ENCODE data around the gene HINT2.

HINT2 gene

DNA sequence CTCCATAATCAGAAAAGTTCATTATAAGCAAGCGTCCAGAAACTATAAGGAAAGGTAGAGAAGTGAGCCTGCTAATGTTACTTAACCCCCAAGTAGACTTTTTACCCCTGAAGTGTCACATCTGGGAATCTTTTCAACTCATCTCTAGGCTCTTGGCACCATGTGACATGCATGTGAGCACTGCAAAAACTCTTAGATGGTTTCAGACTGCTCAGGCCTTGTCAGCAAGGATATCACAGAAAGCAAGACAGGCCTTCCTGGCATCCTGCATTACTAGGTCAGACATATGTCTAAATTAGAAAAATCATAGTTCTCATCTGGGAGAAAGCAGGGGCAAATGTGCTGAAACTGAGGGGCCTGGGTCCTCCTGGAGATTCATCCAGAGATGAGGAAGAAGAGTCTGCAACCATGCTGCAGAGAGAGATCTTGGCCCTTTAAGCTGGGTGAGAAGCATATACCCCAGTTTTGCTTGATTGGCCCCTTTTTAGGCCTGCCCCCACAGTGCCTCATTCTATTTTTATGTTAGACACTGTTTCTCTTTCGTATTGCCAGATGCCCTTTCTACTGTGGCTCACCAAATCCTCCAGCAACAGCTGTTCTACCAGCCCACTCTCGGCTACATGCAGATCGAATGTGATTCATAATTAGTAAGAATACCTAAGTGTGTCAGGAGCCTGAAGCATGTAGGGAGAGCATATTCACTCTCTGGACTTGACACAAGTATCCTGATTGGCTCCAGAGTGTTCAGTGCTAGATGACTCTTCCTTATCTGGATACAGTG, 33.1 kb upstream of the HINT2 start:
- peak; percentile 97 for DNase-seq (ENCODE audit: low read depth)
- TF ChIP-seq CTCF (IDR thresholded peaks at IDR 0.05; ENCODE audit: insufficient read depth, low read depth, low read length, missing control alignments): no peak
- H3K4me3 ChIP-seq (ENCODE audit: low read length): no peak overlapping the region

DNA sequence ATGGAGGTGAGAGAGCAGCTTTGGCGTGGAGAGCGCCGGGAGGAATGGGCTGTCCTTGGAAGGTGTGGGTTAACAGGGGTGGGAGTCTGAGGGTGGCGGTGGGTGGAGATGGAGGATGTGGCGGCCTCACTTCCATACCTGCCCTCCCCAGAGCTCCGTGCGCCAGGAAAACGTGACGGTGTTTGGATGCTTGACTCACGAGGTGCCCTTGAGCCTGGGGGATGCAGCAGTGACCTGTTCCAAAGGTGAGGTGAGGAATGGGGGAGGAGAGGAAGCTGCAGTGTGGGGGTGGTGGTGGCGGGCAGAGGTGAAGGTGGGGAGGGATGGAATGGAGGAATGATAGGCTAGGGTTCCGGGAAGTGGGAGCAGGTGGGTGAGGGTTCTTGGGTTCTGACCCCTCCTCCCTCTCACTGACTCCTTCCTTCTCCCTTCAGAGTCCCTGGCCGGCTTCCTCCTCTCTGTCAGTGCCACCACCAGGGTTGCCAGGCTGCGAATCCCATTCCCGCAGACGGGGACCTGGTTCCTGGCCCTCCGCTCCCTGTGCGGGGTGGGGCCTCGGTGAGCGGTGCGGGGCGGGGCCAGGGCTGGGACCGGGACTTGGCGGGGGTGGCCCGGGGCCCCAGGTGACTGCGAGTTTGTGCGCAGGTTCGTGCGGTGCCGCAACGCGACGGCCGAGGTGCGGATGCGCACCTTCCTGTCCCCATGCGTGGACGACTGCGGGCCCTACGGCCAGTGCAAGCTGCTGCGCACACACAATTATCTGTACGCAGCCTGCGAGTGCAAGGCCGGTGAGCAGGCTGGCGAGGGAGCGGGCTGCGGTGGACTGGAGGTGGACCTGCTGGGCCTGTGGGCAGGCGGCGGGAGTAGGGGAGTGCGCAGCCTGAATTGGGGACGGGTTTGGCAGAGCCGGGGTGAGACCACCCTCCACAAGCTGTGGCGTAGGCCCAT, 31.3 kb upstream of the HINT2 start:
- no peak for DNase-seq (ENCODE audit: low read depth)
- no peak for TF ChIP-seq CTCF (IDR thresholded peaks at IDR 0.05; ENCODE audit: insufficient read depth, low read depth, low read length, missing control alignments)
- no peak overlapping the region for H3K4me3 ChIP-seq (ENCODE audit: low read length)

DNA sequence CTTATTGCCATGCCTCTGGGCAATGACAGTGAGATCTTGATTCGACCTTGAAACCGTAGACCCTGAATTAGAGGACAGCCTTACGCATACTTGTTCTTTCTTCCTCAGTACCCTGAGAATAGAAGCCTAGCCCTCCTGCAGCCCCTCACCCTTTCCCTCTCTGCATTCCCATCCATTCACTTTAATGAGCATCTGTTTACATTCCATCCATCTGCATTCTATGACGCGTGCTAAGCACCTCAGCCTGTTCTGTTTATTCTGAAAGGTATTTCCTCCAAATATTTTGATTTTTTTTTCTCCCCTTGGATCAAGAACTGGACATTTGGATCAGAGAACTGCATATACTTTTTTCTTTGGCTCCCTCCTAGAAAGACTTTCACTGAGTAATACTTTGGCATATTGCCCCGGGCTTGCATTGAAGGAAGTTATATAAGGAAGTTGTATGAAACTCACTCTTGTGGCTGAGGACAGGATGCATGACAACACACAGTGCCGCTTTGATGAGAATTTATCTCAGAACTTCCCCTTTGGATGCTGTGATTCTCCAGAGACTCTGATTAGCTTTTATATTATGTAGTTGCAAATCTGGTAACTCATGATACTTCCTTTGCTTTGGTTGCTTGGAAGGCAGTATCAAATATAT, 29.9 kb upstream of the HINT2 start:
- no peak for TF ChIP-seq CTCF (IDR thresholded peaks at IDR 0.05; ENCODE audit: insufficient read depth, low read depth, low read length, missing control alignments)
- H3K4me3 ChIP-seq (ENCODE audit: low read length): no peak overlapping the region
- peak; percentile 90 for DNase-seq (ENCODE audit: low read depth)

- no peak overlapping the region for H3K4me3 ChIP-seq (ENCODE audit: low read length)
- no peak for DNase-seq (ENCODE audit: low read depth)
- TF ChIP-seq CTCF (IDR thresholded peaks at IDR 0.05; ENCODE audit: insufficient read depth, low read depth, low read length, missing control alignments): no peak
Observed at GRCh38 chr9:35842795-35843194, 28.0 kb upstream of the HINT2 start.

DNA sequence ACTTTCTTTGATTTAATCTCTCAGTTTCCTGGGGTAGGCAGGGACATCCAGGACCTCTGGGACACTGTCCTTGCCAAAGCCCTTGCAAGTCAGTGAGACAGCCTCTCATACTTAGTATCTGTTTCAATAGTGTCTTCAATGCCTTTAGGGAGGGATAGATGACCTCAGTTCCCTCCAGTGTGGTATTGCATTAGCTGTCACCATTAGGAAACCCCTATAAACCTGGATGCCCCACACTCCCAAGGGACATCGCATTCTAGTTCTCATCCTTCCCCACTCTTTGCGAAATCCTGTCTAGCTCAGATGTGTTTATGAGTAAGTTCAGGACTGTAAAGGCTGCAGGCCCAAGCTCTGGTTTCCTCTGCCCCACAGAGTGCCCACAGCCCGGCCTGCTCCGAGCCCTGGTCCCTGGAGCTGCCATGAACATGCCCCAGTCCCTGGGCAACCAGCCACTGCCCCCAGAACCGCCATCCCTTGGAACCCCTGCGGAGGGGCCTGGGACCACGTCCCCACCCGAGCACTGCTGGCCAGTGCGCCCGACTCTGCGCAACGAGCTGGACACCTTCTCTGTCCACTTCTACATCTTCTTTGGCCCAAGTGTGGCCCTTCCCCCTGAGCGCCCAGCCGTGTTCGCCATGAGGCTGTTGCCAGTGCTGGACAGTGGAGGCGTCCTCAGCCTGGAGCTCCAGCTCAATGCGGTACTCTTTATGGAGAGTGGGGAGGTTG, 27.3 kb upstream of the HINT2 start:
- no peak for TF ChIP-seq CTCF (IDR thresholded peaks at IDR 0.05; ENCODE audit: insufficient read depth, low read depth, low read length, missing control alignments)
- no peak overlapping the region for H3K4me3 ChIP-seq (ENCODE audit: low read length)
- DNase-seq (ENCODE audit: low read depth): no peak

DNA sequence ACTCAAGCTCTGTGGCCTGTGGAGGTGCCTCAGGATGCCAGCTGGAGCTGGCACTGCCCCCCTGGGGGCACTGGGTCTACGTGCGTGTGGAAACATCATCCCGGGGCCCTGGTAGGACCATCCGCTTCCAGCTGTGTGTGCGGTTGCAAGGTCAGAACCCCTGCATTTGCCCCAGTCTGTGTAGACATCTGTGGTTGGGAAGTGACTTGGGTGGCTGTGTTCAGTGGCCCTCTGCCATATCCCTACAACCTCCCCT, 26.7 kb upstream of the HINT2 start:
- no peak for TF ChIP-seq CTCF (IDR thresholded peaks at IDR 0.05; ENCODE audit: insufficient read depth, low read depth, low read length, missing control alignments)
- no peak overlapping the region for H3K4me3 ChIP-seq (ENCODE audit: low read length)
- no peak for DNase-seq (ENCODE audit: low read depth)

Measured in epithelial cell of esophagus (primary cell).